HCT116 (cell line): Measurements from ENCODE around the gene REEP5. TPM values are rescaled to one million over a fixed set of nuclear protein-coding genes. Genes with fewer than 3 reads are reported as not detected.

Experiments
- ATAC-seq: fragments of 200-7000 bp; cut with Tn5 transposase; 2 replicates; pipeline ENCODE4 v1.9.1; 2020; ENCODE audit warnings: mild to moderate bottlenecking, moderate library complexity
- BruUV-seq: library from RNA; stranded (reverse); fragments of 400-500 nt; replicated peaks from 2 replicates; lab custom pipeline; 2021; lab: Mats Ljungman, UMichigan
- CTCF ChIA-PET: fragments of 300-600 bp; sonication (Branson Sonifier 250); formaldehyde crosslinking; loops from one replicate; lab custom pipeline; 2021; ENCODE audit warnings: antibody characterized with exemption; lab: Charles Lee
- POLR2A ChIA-PET: fragments of 300-600, 350-600 bp; sonication (Branson Sonifier 250); formaldehyde crosslinking; loops from one replicate; lab custom pipeline; 2021; ENCODE audit warnings: antibody characterized with exemption; lab: Charles Lee
- RAD21 ChIA-PET, 2 experiments: fragments of 300-600 bp; sonication (Branson Sonifier 250); formaldehyde crosslinking; loops; one replicate each; lab custom pipeline; 2023; ENCODE audit warnings: low total read pairs in 2 of 2; ENCODE audit not compliant: uncharacterized antibody in 2 of 2, unreplicated experiment in 2 of 2, low non-redundant PET in 1 of 2; lab: Charles Lee
- DNase-seq: peaks from one replicate; pipeline ENCODE4 v3.0.0-alpha.2; 2010; ENCODE audit warnings: low read depth, low spot score
- H2AFZ ChIP-seq: fragments of 200-600 bp; shearing (Covaris generic), sonication (generic); 2 replicates; pipeline ENCODE4 v1.6.1; 2017; ENCODE audit warnings: low read depth, mixed run types, mixed read lengths, antibody characterized with exemption, low read length; ENCODE audit not compliant: poor library complexity, severe bottlenecking
- H3K27ac ChIP-seq: 2 replicates; pipeline ENCODE4 v1.5.1; 2012; ENCODE audit warnings: low read depth, low read length
- H3K27me3 ChIP-seq: fragments of 200-600 bp; sonication (generic); 2 replicates; pipeline ENCODE4 v1.6.1; 2016; ENCODE audit warnings: mixed run types, low read length, mixed read lengths; ENCODE audit not compliant: insufficient read depth
- H3K36me3 ChIP-seq, 2 experiments: fragments of 200-500 bp in 1 of 2; fragments of 200-600 bp in 1 of 2; sonication (Bioruptor generic) in 1 of 2; sonication (generic) in 1 of 2; 2 replicates each; pipeline versions ENCODE4 v1.5.1 to v1.6.1; 2014 to 2016; ENCODE audit warnings: low read length in 2 of 2, inconsistent platforms in 1 of 2, mixed read lengths in 1 of 2, mixed run types in 1 of 2; ENCODE audit not compliant: insufficient read depth in 2 of 2, control insufficient read depth in 1 of 2
- H3K4me1 ChIP-seq, 2 experiments: fragments of 200-600 bp in 1 of 2; sonication (generic) in 1 of 2; 2 replicates each; pipeline versions ENCODE4 v1.5.1 to v1.6.1; 2012 to 2017; ENCODE audit warnings: low read length in 2 of 2, inconsistent platforms in 1 of 2, mild to moderate bottlenecking in 1 of 2, mixed read lengths in 1 of 2, mixed run types in 1 of 2, moderate library complexity in 1 of 2; ENCODE audit not compliant: insufficient read depth in 2 of 2, control insufficient read depth in 1 of 2
- H3K4me2 ChIP-seq: fragments of 200-600 bp; sonication (generic); 2 replicates; pipeline ENCODE4 v1.6.1; 2017; ENCODE audit warnings: mixed run types, low read length, mixed read lengths
- H3K4me3 ChIP-seq, 2 experiments: fragments of 200-600 bp in 1 of 2; sonication (generic) in 1 of 2; replicated peaks in 1 of 2; 2 replicates each; pipeline ENCODE4 v1.5.1; 2011 to 2016; ENCODE audit warnings: low read length in 2 of 2, control low read depth in 1 of 2, low read depth in 1 of 2, mild to moderate bottlenecking in 1 of 2, mixed read lengths in 1 of 2, mixed run types in 1 of 2
- H3K79me2 ChIP-seq: fragments of 200-600 bp; sonication (generic); 2 replicates; pipeline ENCODE4 v1.6.1; 2017; ENCODE audit warnings: mild to moderate bottlenecking, mixed run types, low read length, moderate library complexity, mixed read lengths; ENCODE audit not compliant: insufficient read depth
- H3K9ac ChIP-seq: fragments of 200-600 bp; sonication (generic); 2 replicates; pipeline ENCODE4 v1.6.1; 2016; ENCODE audit warnings: low read length, mixed read lengths
- H3K9me2 ChIP-seq: fragments of 200-600 bp; sonication (generic), shearing (Covaris generic); 2 replicates; pipeline ENCODE4 v1.6.1; 2017; ENCODE audit warnings: mixed run types, mild to moderate bottlenecking, moderate library complexity; ENCODE audit not compliant: insufficient read depth
- H3K9me3 ChIP-seq, 2 experiments: fragments of 200-500 bp in 1 of 2; fragments of 200-600 bp in 1 of 2; sonication (Bioruptor generic) in 1 of 2; sonication (generic) in 1 of 2; 2 replicates each; pipeline ENCODE4 v1.6.1; 2014 to 2017; ENCODE audit warnings: low read length in 2 of 2, mixed read lengths in 2 of 2, inconsistent platforms in 1 of 2, low read depth in 1 of 2, mild to moderate bottlenecking in 1 of 2, mixed run types in 1 of 2, moderate library complexity in 1 of 2; ENCODE audit not compliant: control insufficient read depth in 1 of 2, insufficient read depth in 1 of 2
- H4K20me1 ChIP-seq: fragments of 200-600 bp; sonication (generic), shearing (Covaris generic); 2 replicates; pipeline ENCODE4 v1.6.1; 2017; ENCODE audit warnings: mixed run types, mild to moderate bottlenecking, moderate library complexity; ENCODE audit not compliant: insufficient read depth
- CBX3 ChIP-seq: IDR thresholded peaks from 2 replicates; pipeline ENCODE4 v1.6.1; 2012; ENCODE audit warnings: low read depth
- CEBPB ChIP-seq: IDR thresholded peaks from 2 replicates; pipeline ENCODE4 v1.6.1; 2012; ENCODE audit warnings: low read depth
- ELF1 ChIP-seq: IDR thresholded peaks from 2 replicates; pipeline ENCODE4 v1.6.1; 2012; ENCODE audit warnings: low read depth, borderline replicate concordance
- EZH2 ChIP-seq: fragments of 200-600 bp; sonication (generic); IDR thresholded peaks from 2 replicates; pipeline ENCODE4 v1.6.1; 2017; ENCODE audit warnings: antibody characterized with exemption, mixed run types
- EZH2phosphoT487 ChIP-seq: fragments of 200-600 bp; IDR thresholded peaks from 2 replicates; pipeline ENCODE4 v1.6.1; 2018; ENCODE audit warnings: antibody characterized with exemption, borderline replicate concordance
- FOSL1 ChIP-seq: IDR thresholded peaks from 2 replicates; pipeline ENCODE4 v1.6.1; 2012; ENCODE audit warnings: low read depth
- JUND ChIP-seq: IDR thresholded peaks from 2 replicates; pipeline ENCODE4 v1.6.1; 2012
- POLR2AphosphoS5 ChIP-seq: IDR thresholded peaks from 2 replicates; pipeline ENCODE4 v1.6.1; 2011; ENCODE audit warnings: mild to moderate bottlenecking, low read depth, low read length, moderate library complexity
- RAD21 ChIP-seq: IDR thresholded peaks from 2 replicates; pipeline ENCODE4 v1.6.1; 2012; ENCODE audit warnings: low read depth, mild to moderate bottlenecking
- SIN3A ChIP-seq: IDR thresholded peaks from 2 replicates; pipeline ENCODE4 v1.6.1; 2012; ENCODE audit warnings: low read depth
- SP1 ChIP-seq: IDR thresholded peaks from 2 replicates; pipeline ENCODE4 v1.6.1; 2012; ENCODE audit warnings: low read depth
- SRF ChIP-seq: IDR thresholded peaks from 2 replicates; pipeline ENCODE4 v1.6.1; 2012; ENCODE audit warnings: low read depth
- TCF7L2 ChIP-seq: IDR thresholded peaks from 2 replicates; pipeline ENCODE4 v1.7.0; 2011; ENCODE audit warnings: borderline replicate concordance, inconsistent platforms; ENCODE audit not compliant: insufficient read depth, insufficient read length; ENCODE audit errors: extremely low read depth
- YY1 ChIP-seq: IDR thresholded peaks from 2 replicates; pipeline ENCODE4 v1.6.1; 2011; ENCODE audit warnings: low read length, low read depth, moderate library complexity, mild to moderate bottlenecking; ENCODE audit not compliant: insufficient replicate concordance; ENCODE audit errors: extremely low read depth
- ZNF274 ChIP-seq: fragments of 200-500 bp; sonication (Bioruptor generic); IDR thresholded peaks from 2 replicates; pipeline ENCODE4 v1.6.1; 2014; ENCODE audit warnings: mild to moderate bottlenecking, low read depth, low read length, inconsistent platforms
- intact Hi-C: fragments of 100-400 bp; cut with micrococcal nuclease; formaldehyde crosslinking; loops from 2 replicates; pipeline ENCODE4 v1.10.0; 2022
- total RNA-seq: library from RNA; stranded (reverse); gene quantifications from one replicate; pipeline ENCODE4 v1.2.1, GENCODE V29; 2021; ENCODE audit not compliant: unreplicated experiment
- TF ChIP-seq, protein P1 (sequence below): IDR thresholded peaks from 2 replicates; pipeline ENCODE4 v1.6.1; 2012
- TF ChIP-seq, protein P2 (sequence below): IDR thresholded peaks from 2 replicates; pipeline ENCODE4 v1.6.1; 2011; ENCODE audit warnings: mild to moderate bottlenecking, low read length, moderate library complexity; ENCODE audit not compliant: insufficient replicate concordance; ENCODE audit errors: extremely low read depth
- TF ChIP-seq, protein P3 (sequence below): IDR thresholded peaks from 2 replicates; pipeline ENCODE4 v1.6.1; 2012
- TF ChIP-seq, protein P4 (sequence below), 3 experiments: fragments of 200-600 bp in 1 of 3; sonication (generic) in 1 of 3; IDR thresholded peaks in 2 of 3; conservative IDR thresholded peaks in 1 of 3; 2 replicates each; pipeline ENCODE4 v1.5.1; 2012 to 2017; ENCODE audit warnings: low read depth in 2 of 3, low read length in 2 of 3, antibody characterized with exemption in 1 of 3, borderline replicate concordance in 1 of 3, control low read depth in 1 of 3, mild to moderate bottlenecking in 1 of 3, mixed read lengths in 1 of 3, mixed run types in 1 of 3, moderate library complexity in 1 of 3; ENCODE audit not compliant: insufficient read depth in 1 of 3

The REEP5 gene
- total RNA-seq, 1 experiment from 2014 or later: 71.7 TPM

GRCh38 chr5:112880219-112880964, 41.6 kb downstream of the REEP5 start:
- Histone ChIP-seq H3K4me1 (peaks cover 4 to 8% of the 10 kb centered on the region in 2 experiments; a peak in 3 of 4 replicates), H2AFZ (no peak overlapping the region), H3K27me3 (no peaks in the 10 kb centered on the region), H3K36me3 (peaks cover 2 to 11% of the 10 kb centered on the region in 2 experiments; a peak in 3 of 4 replicates), H3K4me2 (no peak overlapping the region), H3K27ac (no peak overlapping the region), H3K9me3 (no peaks in the 10 kb centered on the region), H4K20me1 (no peaks in the 10 kb centered on the region), H3K4me3 (no peak overlapping the region), H3K9me2 (no peaks in the 10 kb centered on the region), H3K79me2 (no peaks in the 10 kb centered on the region), H3K9ac (no peak overlapping the region)
- BruUV-seq: no TSS peak
- ChIA-PET RAD21 (no interaction called here), CTCF (no interaction called here), POLR2A (interaction anchor here (0.7 kb wide), 1 partner anchor 549 kb away, joined by 3 read pairs; no protein-coding TSS in a partner anchor)
- DNase-seq (no peak), ATAC-seq (no peak)
- intact Hi-C loops: no loop called here
- TF ChIP-seq, protein P1, sequence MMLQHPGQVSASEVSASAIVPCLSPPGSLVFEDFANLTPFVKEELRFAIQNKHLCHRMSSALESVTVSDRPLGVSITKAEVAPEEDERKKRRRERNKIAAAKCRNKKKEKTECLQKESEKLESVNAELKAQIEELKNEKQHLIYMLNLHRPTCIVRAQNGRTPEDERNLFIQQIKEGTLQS: no peak
- TF ChIP-seq JUND (no peak), FOSL1 (no peak), EZH2phosphoT487 (no peak), SIN3A (no peak), SRF (no peak), SP1 (no peak), CEBPB (no peak), YY1 (no peak), ELF1 (no peak), RAD21 (no peak), CBX3 (no peak), EZH2 (no peak), ZNF274 (no peak), POLR2AphosphoS5 (no peak), TCF7L2 (no peak)
- TF ChIP-seq, protein P2, sequence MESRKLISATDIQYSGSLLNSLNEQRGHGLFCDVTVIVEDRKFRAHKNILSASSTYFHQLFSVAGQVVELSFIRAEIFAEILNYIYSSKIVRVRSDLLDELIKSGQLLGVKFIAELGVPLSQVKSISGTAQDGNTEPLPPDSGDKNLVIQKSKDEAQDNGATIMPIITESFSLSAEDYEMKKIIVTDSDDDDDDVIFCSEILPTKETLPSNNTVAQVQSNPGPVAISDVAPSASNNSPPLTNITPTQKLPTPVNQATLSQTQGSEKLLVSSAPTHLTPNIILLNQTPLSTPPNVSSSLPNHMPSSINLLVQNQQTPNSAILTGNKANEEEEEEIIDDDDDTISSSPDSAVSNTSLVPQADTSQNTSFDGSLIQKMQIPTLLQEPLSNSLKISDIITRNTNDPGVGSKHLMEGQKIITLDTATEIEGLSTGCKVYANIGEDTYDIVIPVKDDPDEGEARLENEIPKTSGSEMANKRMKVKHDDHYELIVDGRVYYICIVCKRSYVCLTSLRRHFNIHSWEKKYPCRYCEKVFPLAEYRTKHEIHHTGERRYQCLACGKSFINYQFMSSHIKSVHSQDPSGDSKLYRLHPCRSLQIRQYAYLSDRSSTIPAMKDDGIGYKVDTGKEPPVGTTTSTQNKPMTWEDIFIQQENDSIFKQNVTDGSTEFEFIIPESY: no peak
- TF ChIP-seq, protein P3, sequence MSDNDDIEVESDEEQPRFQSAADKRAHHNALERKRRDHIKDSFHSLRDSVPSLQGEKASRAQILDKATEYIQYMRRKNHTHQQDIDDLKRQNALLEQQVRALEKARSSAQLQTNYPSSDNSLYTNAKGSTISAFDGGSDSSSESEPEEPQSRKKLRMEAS: no peak
- TF ChIP-seq, protein P4, sequence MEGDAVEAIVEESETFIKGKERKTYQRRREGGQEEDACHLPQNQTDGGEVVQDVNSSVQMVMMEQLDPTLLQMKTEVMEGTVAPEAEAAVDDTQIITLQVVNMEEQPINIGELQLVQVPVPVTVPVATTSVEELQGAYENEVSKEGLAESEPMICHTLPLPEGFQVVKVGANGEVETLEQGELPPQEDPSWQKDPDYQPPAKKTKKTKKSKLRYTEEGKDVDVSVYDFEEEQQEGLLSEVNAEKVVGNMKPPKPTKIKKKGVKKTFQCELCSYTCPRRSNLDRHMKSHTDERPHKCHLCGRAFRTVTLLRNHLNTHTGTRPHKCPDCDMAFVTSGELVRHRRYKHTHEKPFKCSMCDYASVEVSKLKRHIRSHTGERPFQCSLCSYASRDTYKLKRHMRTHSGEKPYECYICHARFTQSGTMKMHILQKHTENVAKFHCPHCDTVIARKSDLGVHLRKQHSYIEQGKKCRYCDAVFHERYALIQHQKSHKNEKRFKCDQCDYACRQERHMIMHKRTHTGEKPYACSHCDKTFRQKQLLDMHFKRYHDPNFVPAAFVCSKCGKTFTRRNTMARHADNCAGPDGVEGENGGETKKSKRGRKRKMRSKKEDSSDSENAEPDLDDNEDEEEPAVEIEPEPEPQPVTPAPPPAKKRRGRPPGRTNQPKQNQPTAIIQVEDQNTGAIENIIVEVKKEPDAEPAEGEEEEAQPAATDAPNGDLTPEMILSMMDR (IDR thresholded peaks at IDR 0.05 in 2 of 3, conservative IDR thresholded peaks at IDR 0.05 in 1 of 3; ENCODE audit: borderline replicate concordance in 1 of 3, insufficient read depth in 1 of 3, low read depth in 2 of 3, low read length in 2 of 3): no peak
